Effector memory CD8-positive, alpha-beta T cell (primary cell): ENCODE results near the gene OR6K6.

Experiments
- ATAC-seq: fragments of 150-1000 bp; cut with Tn5 transposase; replicated peaks from 2 replicates; pipeline ENCODE4 v1.10.0; 2021; ENCODE audit warnings: mild to moderate bottlenecking, moderate library complexity
- DNase-seq, 3 experiments: peaks; one replicate each; pipeline ENCODE4 v3.0.0; 2021
- H3K27ac Mint-ChIP-seq, 2 donors: one replicate each; pipeline ENCODE4 v1.8.0; 2022; ENCODE audit warnings: mild to moderate bottlenecking in 2 of 2, mixed read lengths in 2 of 2, moderate library complexity in 2 of 2
- H3K27me3 Mint-ChIP-seq, 2 donors: one replicate each; pipeline ENCODE4 v1.8.0; 2022; ENCODE audit warnings: mixed read lengths in 2 of 2
- H3K36me3 Mint-ChIP-seq: one replicate; pipeline ENCODE4 v1.8.0; 2022; ENCODE audit warnings: mild to moderate bottlenecking, moderate library complexity, mixed read lengths; ENCODE audit not compliant: insufficient read depth
- H3K4me1 Mint-ChIP-seq, 2 donors: one replicate each; pipeline ENCODE4 v1.8.0; 2022; ENCODE audit warnings: low read depth in 2 of 2, mixed read lengths in 2 of 2
- H3K4me3 Mint-ChIP-seq, 2 donors: one replicate each; pipeline ENCODE4 v1.8.0; 2022; ENCODE audit warnings: mild to moderate bottlenecking in 2 of 2, mixed read lengths in 2 of 2, moderate library complexity in 2 of 2
- H3K9me3 Mint-ChIP-seq, 2 donors: one replicate each; pipeline ENCODE4 v1.8.0; 2022; ENCODE audit warnings: mixed read lengths in 2 of 2

The OR6K6 gene

GRCh38 chr1:158752155-158752712, 2.3 kb upstream of the OR6K6 start:
- H3K36me3 Mint-ChIP-seq: no peaks in the 10 kb centered on the region
- no peaks in the 10 kb centered on the region for H3K4me1 Mint-ChIP-seq
- no peak overlapping the region for H3K4me3 Mint-ChIP-seq
- ATAC-seq (no peak), DNase-seq (no peak)
- peaks cover 0 to 2% of the 10 kb centered on the region in 2 donors for H3K9me3 Mint-ChIP-seq
- peaks cover 29 to 38% of the 10 kb centered on the region in 2 donors for H3K27me3 Mint-ChIP-seq
- H3K27ac Mint-ChIP-seq: no peak overlapping the region

- no peaks in the 10 kb centered on the region for H3K36me3 Mint-ChIP-seq
- H3K4me1 Mint-ChIP-seq: no peaks in the 10 kb centered on the region
- H3K27me3 Mint-ChIP-seq: peaks cover 6 to 11% of the 10 kb centered on the region in 2 donors
- H3K4me3 Mint-ChIP-seq: no peak within 1 kb of the TSS
- no peaks in the 10 kb centered on the region for H3K9me3 Mint-ChIP-seq
- no peak within 1 kb of the TSS for H3K27ac Mint-ChIP-seq
- ATAC-seq (no peak), DNase-seq (no peak)
Observed at GRCh38 chr1:158771950-158772866, 17.7 kb downstream of the OR6K6 start, which contains the start of gene OR6N1. TSS of gene OR6N1 (minus strand) at chr1:158772195. CDS start at chr1:158766682, 5,513 bp downstream.

GRCh38 chr1:158781104-158781503, 26.6 kb downstream of the OR6K6 start, which contains the start of gene OR6N2:
TSS of gene OR6N2 (minus strand) at chr1:158781204. CDS start at chr1:158777635, 3,569 bp downstream.
- peaks cover 9% of the 10 kb centered on the region in 2 donors for H3K4me1 Mint-ChIP-seq
- no peaks in the 10 kb centered on the region for H3K36me3 Mint-ChIP-seq
- DNase-seq (no peak), ATAC-seq (no peak)
- H3K9me3 Mint-ChIP-seq: no peaks in the 10 kb centered on the region
- H3K4me3 Mint-ChIP-seq: no peak within 1 kb of the TSS
- no peak within 1 kb of the TSS for H3K27ac Mint-ChIP-seq
- no peaks in the 10 kb centered on the region for H3K27me3 Mint-ChIP-seq

GRCh38 chr1:158793604-158794003, 39.1 kb downstream of the OR6K6 start:
- ATAC-seq (peak; percentile 78), DNase-seq (peak; percentile 37 to 53 (median 37))
- Mint-ChIP-seq H3K27ac (no peak overlapping the region), H3K36me3 (no peaks in the 10 kb centered on the region), H3K4me1 (peaks cover 0 to 2% of the 10 kb centered on the region in 2 donors), H3K9me3 (no peaks in the 10 kb centered on the region), H3K27me3 (no peaks in the 10 kb centered on the region), H3K4me3 (no peak overlapping the region)

GRCh38 chr1:158794247-158794646, 39.7 kb downstream of the OR6K6 start:
- H3K27me3 Mint-ChIP-seq: no peaks in the 10 kb centered on the region

GRCh38 chr1:158798531-158798930, 44.0 kb downstream of the OR6K6 start:
- H3K36me3 Mint-ChIP-seq: no peaks in the 10 kb centered on the region
- peaks cover 0 to 7% of the 10 kb centered on the region in 2 donors for H3K4me1 Mint-ChIP-seq
- H3K4me3 Mint-ChIP-seq: no peak overlapping the region
- H3K9me3 Mint-ChIP-seq: no peaks in the 10 kb centered on the region
- H3K27ac Mint-ChIP-seq: no peak overlapping the region
- H3K27me3 Mint-ChIP-seq: peaks cover 0 to 9% of the 10 kb centered on the region in 2 donors
- DNase-seq (no peak), ATAC-seq (no peak)

More at GRCh38 chr1:158794247-158794646, 39.7 kb downstream of the OR6K6 start:
- H3K9me3 Mint-ChIP-seq: no peaks in the 10 kb centered on the region
- no peak overlapping the region for H3K27ac Mint-ChIP-seq
- H3K4me3 Mint-ChIP-seq: no peak overlapping the region
- DNase-seq (no peak), ATAC-seq (no peak)
- peaks cover 0 to 5% of the 10 kb centered on the region in 2 donors for H3K4me1 Mint-ChIP-seq
- no peaks in the 10 kb centered on the region for H3K36me3 Mint-ChIP-seq

GRCh38 chr1:158799689-158800088, 45.2 kb downstream of the OR6K6 start:
- H3K4me1 Mint-ChIP-seq: peaks cover 0 to 7% of the 10 kb centered on the region in 2 donors
- H3K9me3 Mint-ChIP-seq: no peaks in the 10 kb centered on the region
- no peak for ATAC-seq
- H3K27me3 Mint-ChIP-seq: peaks cover 0 to 9% of the 10 kb centered on the region in 2 donors
- DNase-seq: no peak
- H3K4me3 Mint-ChIP-seq: no peak overlapping the region
- no peaks in the 10 kb centered on the region for H3K36me3 Mint-ChIP-seq
- H3K27ac Mint-ChIP-seq: no peak overlapping the region

GRCh38 chr1:158800526-158800925, 46.0 kb downstream of the OR6K6 start:
- ATAC-seq (no peak), DNase-seq (no peak)
- no peak overlapping the region for H3K27ac Mint-ChIP-seq
- H3K4me1 Mint-ChIP-seq: peaks cover 0 to 6% of the 10 kb centered on the region in 2 donors
- H3K9me3 Mint-ChIP-seq: no peaks in the 10 kb centered on the region
- no peaks in the 10 kb centered on the region for H3K36me3 Mint-ChIP-seq
- peaks cover 0 to 9% of the 10 kb centered on the region in 2 donors for H3K27me3 Mint-ChIP-seq
- no peak overlapping the region for H3K4me3 Mint-ChIP-seq

- Mint-ChIP-seq H3K4me1 (peaks cover 0 to 4% of the 10 kb centered on the region in 2 donors), H3K27ac (no peak overlapping the region), H3K4me3 (no peak overlapping the region), H3K36me3 (no peaks in the 10 kb centered on the region), H3K27me3 (peaks cover 0 to 9% of the 10 kb centered on the region in 2 donors), H3K9me3 (no peaks in the 10 kb centered on the region)
- ATAC-seq: no peak
- no peak for DNase-seq
Observed at GRCh38 chr1:158801396-158801795, 46.9 kb downstream of the OR6K6 start.

- H3K27ac Mint-ChIP-seq: no peak overlapping the region
- H3K9me3 Mint-ChIP-seq: no peaks in the 10 kb centered on the region
- H3K36me3 Mint-ChIP-seq: peaks cover under 1% of the 10 kb centered on the region
- peaks cover 0 to 10% of the 10 kb centered on the region in 2 donors for H3K27me3 Mint-ChIP-seq
- ATAC-seq: no peak
- H3K4me3 Mint-ChIP-seq: no peak overlapping the region
- peaks cover 0 to 4% of the 10 kb centered on the region in 2 donors for H3K4me1 Mint-ChIP-seq
- DNase-seq: no peak
Observed at GRCh38 chr1:158803678-158804077, 49.2 kb downstream of the OR6K6 start.
